Skin epidermis (tissue), 12 donors: Measurements from ENCODE around the gene DIDO1.

Experiments
- H3K27ac ChIP-seq, 21 experiments: fragments of 200-600 bp; sonication (generic) in 11 of 21; one replicate each; pipeline ENCODE4 v1.5.0; 2020; ENCODE audit warnings: mild to moderate bottlenecking in 3 of 21, inconsistent platforms in 2 of 21, moderate library complexity in 2 of 21
- H3K4me3 ChIP-seq, 7 experiments: fragments of 200-600 bp; sonication (generic) in 2 of 7; one replicate each; pipeline ENCODE4 v1.5.0; 2020; ENCODE audit warnings: inconsistent platforms in 2 of 7, mild to moderate bottlenecking in 2 of 7, moderate library complexity in 1 of 7

The DIDO1 gene

DNA sequence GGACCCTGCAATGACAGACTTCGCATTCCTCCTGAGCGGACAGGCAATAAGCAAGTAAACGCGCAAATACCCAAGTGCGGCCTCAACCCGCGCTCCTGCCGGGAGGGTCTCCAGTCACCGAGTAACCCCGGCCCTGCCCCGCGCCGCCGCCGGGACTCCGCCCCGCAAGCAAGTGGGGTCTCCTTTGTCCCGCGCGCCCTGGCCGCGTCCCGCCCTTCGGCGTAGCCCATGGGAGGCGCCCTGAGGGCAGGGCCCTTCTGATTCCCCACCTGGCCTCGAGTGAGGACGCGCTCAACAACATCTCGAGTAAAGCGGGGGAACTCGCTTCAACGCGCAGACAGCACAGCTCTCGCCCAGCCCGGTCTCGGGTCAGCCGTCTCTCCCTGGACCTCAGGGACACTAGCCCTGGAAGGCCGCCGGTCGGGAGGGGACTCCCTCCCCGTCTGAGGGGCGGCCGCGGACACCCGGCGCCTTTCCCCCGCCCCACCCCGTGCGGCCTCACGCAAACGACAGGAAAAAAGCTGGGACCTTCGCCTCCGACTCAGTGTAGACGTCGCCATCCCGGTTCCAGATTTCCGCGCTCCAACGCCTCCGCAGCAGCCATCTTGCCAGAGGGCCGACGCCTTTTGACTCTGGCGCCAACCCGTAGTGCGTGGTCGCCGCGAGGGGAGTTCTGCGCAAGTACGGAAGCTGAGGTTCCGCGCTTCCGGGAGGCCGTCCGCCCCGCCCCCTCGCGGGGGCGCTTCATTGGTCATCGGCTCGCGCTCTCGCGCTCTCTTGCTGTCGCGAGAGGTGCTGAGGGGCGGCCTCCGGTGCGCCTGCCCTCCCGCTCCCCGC, 11.2 kb upstream of the DIDO1 start:
- Histone ChIP-seq H3K27ac (peak overlapping the region; percentile 84 to 99 (median 94)), H3K4me3 (peak overlapping the region; percentile 71 to 97 (median 90))

DNA sequence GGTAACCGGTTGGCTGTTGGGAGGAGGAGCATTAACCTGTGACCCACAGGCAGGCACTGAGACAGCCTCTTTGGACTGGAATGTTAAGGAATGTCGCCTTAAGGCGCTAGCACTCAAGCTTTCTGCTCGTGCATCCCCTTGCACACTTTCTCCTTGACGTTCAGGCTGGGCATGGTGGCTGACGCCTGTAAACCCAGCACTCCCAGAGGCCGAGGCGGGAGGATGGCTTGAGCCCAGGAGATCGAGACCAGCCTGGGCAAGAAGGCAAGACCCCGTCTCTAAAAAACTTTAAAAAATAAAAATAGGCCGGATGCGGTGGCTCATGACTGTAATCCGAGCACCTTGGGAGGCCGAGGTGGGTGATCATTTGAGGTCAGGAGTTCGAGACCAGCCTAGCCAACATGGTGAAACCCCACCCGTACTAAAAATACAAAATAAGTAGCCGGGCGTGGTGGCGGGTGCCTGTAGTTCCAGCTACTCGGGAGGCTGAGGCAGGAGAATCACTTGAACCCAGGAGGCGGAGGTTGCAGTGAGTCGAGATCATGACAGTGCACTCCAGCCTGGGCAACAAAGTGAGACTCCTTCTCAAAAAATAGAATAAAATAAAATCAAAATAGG, 9.8 kb upstream of the DIDO1 start:
- peak overlapping the region in 4 of 21 experiments; percentile 90 to 99 (median 96) for H3K27ac ChIP-seq
- H3K4me3 ChIP-seq = peak overlapping the region in 6 of 7 experiments; percentile 71 to 97 (median 91)

DNA sequence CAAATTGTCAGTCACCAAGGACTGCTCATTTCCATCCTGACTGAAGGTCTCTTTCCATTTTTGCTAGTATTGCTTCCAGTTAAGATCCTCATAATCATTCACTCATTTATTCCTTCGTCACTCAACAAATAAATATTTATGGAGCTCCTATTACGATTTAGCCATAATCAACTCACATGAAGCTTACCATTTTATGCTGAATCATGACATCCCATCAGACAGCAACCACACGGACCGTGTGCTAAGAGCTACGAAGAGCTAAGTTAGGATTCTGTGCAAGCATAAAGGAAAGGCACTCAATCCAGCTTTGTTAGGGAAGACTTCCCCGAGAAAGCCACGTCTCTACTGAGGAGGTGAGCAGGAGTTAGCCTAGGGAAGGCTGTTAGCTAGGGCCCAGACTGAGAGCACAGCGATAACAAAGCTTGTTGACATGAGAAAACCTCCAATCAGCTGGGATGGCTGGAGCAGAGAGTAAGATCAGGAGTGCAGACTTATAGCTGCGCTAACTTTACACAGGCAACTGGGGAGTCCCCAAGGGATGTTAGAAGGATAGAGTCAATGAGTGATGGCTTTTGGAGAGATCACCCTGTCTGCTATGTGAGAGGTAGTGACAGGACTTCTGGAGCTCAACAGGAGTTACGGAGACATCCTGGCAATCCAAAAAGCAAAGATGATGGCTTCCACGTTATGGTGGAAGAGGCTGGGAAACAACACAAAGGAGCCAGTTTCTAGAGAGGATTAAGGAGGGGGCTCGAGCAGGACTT, 9.1 kb upstream of the DIDO1 start:
- H3K27ac ChIP-seq = peak overlapping the region in 1 of 21 experiments; percentile 11
- H3K4me3 ChIP-seq = no peak overlapping the region

DNA sequence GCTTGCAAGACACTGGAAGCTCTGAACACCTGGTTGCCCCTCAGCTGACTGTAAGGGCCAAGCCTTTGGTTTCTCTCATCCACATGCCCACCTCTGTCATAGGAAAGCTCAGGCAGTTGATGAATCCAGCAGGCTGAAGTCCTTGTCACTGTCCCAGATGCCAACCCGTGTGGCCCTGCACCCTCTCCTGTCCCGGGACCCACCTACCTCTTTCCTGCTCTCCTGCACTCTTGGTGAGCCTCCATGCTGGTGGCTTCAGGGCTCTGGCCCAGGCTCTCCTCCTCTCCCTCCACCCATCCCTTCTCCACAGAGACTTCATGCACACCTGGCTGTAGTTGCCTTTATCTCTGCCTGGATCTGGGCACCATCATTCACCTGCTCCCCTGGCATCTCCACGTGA, 7.7 kb upstream of the DIDO1 start:
- Histone ChIP-seq H3K4me3 (no peak overlapping the region), H3K27ac (no peak overlapping the region)

DNA sequence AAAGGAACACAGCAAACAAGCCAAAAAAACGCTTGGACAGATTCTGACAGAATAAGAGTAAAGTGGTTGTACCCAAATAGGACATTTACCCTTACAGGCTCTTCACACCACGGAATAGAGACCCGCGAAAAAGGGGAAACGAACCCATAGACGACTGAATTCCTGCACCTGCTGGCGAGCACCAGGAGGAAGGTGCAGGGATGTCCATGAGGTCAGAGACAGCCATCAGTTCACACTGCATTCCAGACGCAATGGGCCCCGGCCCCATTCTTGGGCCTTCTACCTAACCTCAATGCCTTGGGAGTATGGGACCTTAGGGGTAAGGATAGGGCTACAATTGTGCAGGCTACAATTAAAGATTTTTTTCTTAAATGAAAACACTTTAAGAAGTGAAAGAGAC, 5.2 kb upstream of the DIDO1 start:
- Histone ChIP-seq H3K4me3 (no peak overlapping the region), H3K27ac (peak overlapping the region in 1 of 21 experiments; percentile 91)

DNA sequence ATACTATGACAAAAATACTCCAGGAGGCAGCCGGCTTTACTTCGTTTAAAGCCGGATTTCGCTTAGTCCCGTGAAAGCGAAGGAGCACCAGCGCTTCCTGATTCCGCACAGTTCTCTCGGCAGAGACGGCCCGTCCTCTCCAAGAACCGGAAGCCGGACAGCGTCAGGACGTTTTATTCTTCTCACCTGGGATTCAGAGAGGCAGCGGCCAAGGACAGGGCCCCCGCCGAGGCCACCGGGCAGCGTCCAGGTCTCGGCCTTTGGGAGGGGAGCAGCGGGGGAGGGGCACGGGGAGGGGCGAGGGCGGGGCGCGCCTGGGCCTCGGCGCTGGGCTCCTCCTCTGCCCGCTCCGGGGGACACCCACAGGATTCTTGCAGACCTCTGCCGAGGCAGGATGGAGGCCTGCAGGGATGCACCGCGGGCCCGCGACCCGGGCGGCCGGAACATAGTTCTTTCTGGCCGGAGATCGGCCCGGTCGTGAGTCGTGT, 2.8 kb upstream of the DIDO1 start:
- H3K27ac ChIP-seq = peak overlapping the region in 20 of 21 experiments; percentile 24 to 100 (median 84)

DNA sequence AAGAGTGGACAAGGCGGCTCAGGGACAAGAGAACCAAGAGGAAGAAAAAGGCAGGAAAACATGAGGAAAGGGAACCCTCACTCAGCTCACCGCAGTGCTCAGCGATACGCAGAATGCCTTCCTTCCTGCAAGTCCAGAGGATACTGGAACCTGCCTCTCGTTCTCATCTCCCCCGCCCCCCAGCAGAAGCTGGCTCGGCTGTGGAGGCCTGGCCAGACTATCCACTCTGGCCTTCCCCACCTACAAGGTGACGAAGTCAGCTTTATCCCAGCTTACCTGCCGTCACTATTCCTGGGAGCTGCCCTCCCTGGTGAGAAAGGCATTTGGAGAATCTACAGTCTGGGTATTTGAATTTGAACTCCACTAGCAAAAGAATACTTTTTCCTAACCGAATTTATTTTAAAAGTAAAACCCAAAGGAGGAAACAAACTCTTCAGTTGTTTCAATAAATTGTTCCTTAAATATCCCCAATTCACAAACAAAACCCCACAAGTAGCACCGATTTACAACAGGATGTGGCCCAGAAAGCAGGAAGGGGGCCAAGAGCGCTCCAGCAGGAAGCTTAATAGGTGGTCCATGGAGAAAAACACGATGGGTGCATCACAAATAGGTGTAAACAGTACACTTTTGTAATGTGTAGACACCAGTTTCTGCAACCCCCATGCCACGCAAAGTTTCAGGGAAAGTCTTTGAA, 2.1 kb upstream of the DIDO1 start:
- H3K27ac ChIP-seq = peak overlapping the region in 20 of 21 experiments; percentile 24 to 100 (median 84)
- peak overlapping the region; percentile 35 to 62 (median 50) for H3K4me3 ChIP-seq

More for the DNA sequence above, 2.8 kb upstream of the DIDO1 start:
- peak overlapping the region; percentile 35 to 62 (median 50) for H3K4me3 ChIP-seq

DNA sequence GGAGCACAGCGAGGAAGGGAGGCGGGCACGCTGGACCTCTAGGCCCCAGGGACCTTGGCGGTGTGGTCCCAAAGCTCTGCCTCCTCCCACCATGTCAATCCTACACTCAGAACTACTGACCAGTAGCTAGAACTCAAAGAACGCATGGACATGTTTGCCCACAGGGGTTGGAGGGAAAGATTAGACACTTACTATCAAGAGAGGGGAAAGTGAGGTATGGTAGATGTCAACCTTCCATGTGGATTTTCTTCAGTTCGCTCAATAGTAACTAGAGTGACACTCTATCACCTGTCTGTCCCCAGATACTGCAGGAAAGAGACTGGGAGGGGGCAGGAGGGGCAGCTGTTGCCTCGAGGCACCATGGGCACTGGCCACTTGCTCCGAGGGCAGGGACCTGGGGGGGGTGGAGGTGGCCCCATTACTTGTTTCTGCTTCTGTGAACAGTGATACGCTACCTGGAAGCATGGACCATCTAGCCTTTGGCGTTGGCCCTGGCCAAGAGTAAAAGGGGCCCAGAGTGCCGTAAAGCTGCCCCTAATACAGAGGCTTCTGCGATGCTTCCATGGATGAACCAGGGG, 912 bp upstream of the DIDO1 start:
- Histone ChIP-seq H3K4me3 (peak overlapping the region; percentile 86 to 99 (median 96)), H3K27ac (peak overlapping the region in 20 of 21 experiments; percentile 95 to 100 (median 99))

DNA sequence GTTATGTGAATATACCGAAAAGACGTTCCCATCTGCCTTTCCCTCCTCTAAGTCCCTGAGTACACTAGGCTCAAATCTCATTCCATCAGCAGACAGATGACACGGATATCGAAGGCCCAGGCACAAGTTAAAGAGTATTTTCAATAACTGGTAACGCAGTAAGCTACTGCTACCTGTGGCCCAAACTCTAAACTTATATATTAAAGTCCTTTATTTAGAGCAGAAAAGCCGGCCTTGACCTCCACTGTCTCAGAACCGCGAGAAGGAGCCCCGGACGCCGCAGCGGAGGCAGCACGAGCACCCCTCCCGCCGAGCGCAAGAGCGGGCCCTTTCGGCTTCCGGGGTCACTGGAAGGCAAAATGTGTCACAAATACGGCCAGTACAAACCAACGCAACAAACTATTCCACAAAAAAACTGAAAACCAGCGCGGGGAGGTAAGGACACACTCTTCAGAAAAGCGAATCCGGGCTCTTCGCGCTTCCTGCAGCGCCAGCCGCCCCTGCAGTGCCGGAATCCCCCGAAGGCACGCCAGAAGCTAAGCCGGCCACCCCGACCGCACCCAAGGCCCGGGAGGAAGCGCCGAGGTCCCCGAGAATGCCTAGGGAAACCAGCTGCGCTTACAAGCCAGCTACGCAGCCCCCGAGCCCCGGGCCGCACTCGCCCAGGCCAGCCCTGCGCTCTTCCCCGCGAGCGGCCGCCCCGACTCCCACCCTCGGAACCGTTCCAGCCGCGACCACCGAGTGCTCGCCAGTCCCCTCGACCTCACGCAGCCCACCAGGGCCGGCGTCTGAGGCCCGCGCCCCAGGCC, 681 bp downstream of the DIDO1 start:
- Histone ChIP-seq H3K27ac (peak overlapping the region; percentile 86 to 100 (median 99)), H3K4me3 (peak overlapping the region; percentile 86 to 99 (median 96))

DNA sequence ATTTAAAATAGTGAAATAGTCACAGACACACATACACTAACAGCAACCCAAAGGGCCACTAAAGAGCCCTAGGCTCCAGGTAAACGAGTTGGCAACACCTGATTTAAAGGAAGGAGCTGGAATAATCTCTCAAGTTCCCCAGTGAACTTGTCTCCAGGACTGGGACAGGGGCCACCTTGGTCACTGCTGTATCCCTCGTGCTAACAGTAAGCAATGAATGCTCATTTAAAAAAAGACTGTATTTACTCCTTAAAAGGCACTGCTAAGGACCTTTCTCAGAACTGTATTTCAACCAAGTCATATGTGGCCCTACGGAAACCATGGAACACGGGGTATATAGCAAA, 1.3 kb downstream of the DIDO1 start:
- H3K4me3 ChIP-seq = peak overlapping the region; percentile 86 to 99 (median 96)
- peak overlapping the region in 20 of 21 experiments; percentile 95 to 100 (median 99) for H3K27ac ChIP-seq

DNA sequence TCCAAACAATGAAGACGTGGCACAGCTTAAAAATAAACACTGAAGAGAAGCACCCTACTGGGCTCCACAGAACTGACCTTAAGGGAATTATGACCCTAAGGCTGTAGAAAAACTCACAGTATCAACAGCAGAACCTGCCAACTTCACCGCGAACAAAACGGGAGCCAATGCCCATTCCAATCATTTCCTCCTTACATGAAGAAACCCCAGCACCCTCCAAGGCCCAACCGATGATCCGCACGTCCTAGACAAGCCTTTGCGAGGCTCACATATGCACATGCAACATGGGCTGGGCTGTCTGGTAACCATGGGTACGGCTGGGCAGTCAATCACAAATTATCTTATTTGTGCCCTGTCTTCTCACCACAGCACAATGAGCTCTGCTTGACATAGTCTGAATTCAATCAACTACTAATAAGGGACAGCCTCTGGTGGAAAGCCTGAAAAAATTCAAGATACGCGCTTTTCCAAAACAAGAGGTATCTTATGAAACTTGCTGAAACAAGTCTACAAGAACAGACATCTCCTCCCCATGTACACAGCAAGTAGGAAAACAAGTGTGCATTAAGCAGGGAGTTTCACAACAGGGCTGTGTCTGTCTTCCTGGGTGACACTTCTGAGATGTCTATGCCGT, 1.7 kb downstream of the DIDO1 start:
- peak overlapping the region; percentile 86 to 99 (median 96) for H3K4me3 ChIP-seq
- peak overlapping the region in 20 of 21 experiments; percentile 37 to 100 (median 99) for H3K27ac ChIP-seq

DNA sequence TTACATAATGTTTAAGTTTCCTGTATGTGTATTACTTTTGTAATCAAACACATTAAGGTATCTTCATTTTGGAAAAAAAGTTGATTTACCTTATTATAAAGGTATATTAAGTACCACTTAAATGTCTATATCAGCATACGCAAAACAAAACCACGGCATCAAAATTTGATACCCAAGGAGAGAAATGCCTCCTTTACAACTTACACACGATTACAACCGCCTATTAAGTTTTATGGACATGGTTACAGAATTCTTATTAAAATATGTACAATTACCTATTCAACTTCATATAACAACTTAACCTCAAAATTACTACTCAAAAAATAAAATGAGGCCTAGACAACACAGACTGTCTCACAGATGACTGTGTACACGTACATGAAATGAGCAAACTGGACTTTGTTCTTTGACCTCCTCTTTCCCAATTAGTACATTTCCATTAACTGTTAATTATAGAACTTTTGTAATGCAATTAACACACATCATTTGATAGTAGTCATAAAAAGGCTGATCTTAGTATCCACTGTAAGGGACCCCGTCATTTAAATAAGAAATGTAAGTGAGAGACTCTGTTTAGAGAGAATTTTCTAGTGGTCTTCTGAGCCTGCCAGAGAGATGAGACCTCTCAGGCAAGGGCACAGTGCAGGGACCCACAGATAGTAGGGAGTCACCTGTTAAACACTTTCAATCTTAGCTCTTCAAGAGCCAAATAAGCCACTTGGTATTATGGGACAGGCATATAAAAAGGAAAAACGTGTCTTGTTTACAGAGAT, 2.5 kb downstream of the DIDO1 start:
- H3K27ac ChIP-seq = peak overlapping the region in 19 of 21 experiments; percentile 37 to 100 (median 99)
- peak overlapping the region; percentile 4 to 99 (median 90) for H3K4me3 ChIP-seq

DNA sequence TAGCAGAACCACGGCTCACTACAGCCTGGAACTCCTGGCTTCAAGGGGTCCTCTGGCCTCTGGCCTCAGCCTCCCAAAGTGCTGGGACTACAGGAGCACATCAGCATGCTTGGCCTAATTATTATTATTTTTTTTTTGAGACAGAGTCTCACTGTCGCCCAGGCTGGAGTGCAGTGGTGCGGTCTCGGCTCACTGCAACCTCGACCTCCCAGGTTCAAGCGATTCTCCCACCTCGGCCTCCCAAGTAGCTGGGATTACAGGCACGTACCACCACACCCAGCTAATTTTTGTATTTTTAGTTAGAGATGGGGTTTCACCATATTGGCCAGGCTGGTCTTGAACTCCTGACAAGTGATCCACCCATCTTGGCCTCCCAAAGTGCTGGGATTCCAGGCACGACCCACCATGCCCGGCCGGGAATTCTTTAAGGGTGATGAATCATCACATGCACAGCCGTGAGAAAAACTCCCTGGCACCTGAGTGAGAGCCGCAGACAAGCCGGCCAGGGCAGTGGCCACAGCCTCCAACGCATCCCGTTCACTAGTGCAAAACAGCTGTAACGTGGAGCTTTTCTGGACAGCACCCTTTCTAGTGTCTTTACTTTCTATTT, 3.1 kb downstream of the DIDO1 start:
- H3K4me3 ChIP-seq = peak overlapping the region in 2 of 7 experiments; percentile 90 to 98
- peak overlapping the region in 18 of 21 experiments; percentile 17 to 100 (median 70) for H3K27ac ChIP-seq

DNA sequence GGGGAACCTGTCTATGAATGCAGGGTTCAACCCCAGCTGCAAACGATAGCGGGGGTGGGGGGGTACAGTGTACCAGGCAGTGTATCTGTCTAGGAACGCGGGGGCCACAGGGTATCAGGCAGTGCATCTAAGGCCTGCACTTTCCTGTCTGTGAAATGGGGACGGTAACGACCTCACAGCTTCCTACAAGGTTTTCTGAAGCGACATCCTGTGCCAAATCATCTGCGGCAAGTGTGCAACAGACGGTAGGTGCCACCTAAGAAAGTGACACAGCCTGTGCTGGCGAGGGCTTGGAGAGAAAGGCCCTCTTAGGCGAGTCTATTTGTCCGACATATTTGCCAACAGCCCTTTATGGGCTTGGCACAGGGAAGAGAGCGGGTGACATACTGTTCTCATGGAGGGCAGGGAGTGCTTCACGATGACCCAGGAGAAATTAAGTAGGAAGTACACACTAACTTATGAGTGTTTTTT, 3.8 kb downstream of the DIDO1 start:
- peak overlapping the region in 17 of 21 experiments; percentile 17 to 100 (median 66) for H3K27ac ChIP-seq

DNA sequence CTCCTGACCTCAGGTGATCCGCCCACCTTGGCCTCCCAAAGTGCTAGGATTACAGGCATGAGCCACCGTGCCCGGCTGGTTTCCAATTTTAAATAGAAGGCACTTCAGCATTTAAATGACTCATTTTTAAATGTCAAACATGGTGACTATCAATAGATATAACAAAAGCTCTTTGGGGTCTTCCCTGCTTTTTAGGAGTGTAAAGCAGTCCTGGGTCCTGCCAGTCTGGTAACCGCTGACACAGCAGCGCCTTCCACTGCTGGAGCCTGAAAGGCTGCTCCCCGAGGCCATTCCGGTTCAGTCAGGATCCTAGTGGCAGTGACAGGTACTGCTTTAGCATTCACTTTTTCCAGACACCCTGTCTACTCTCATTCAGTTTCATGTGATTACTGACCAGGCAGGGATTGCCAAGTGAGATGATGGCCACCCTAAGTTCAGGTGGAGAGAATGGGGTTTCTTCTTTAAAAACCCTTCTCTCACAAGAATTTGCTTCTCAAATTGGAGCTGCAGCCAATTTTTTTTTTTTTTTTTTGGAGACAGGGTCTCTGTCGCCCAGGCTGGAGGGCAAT, 5.1 kb downstream of the DIDO1 start:
- no peak overlapping the region for H3K4me3 ChIP-seq

More for the DNA sequence above, 3.8 kb downstream of the DIDO1 start:
- H3K4me3 ChIP-seq = no peak overlapping the region

More for the DNA sequence above, 5.1 kb downstream of the DIDO1 start:
- peak overlapping the region in 3 of 21 experiments; percentile 4 to 37 (median 21) for H3K27ac ChIP-seq
